COR-L47 (cell line): Measurements from ENCODE around the gene HTRA1.

ENCODE experiments used
- DNase-seq: peaks from one replicate; lab custom pipeline; 2025; lab: John Stamatoyannopoulos, UW

The HTRA1 gene

GRCh38 chr10:122515588-122516231, 54.4 kb downstream of the HTRA1 start:
- DNase-seq = no peak

GRCh38 chr10:122516734-122517133, 55.4 kb downstream of the HTRA1 start:
- no peak for DNase-seq

- no peak for DNase-seq
Observed at GRCh38 chr10:122519144-122519543, 57.8 kb downstream of the HTRA1 start.

GRCh38 chr10:122519873-122520272, 58.5 kb downstream of the HTRA1 start:
- DNase-seq = no peak

- no peak for DNase-seq
Observed at GRCh38 chr10:122521011-122521410, 59.7 kb downstream of the HTRA1 start.

- no peak for DNase-seq
Observed at GRCh38 chr10:122524811-122525210, 63.5 kb downstream of the HTRA1 start.

GRCh38 chr10:122525788-122526187, 64.4 kb downstream of the HTRA1 start:
- DNase-seq = no peak

- DNase-seq = no peak
Observed at GRCh38 chr10:122526892-122527291, 65.5 kb downstream of the HTRA1 start.

GRCh38 chr10:122530177-122530576, 68.8 kb downstream of the HTRA1 start:
- no peak for DNase-seq

GRCh38 chr10:122531261-122531660, 69.9 kb downstream of the HTRA1 start:
- no peak for DNase-seq

- no peak for DNase-seq
Observed at GRCh38 chr10:122531939-122532338, 70.6 kb downstream of the HTRA1 start.

GRCh38 chr10:122532601-122533296, 71.4 kb downstream of the HTRA1 start:
- DNase-seq = no peak

GRCh38 chr10:122537545-122537944, 76.2 kb downstream of the HTRA1 start:
- DNase-seq = no peak

- DNase-seq = no peak
Observed at GRCh38 chr10:122541541-122542002, 80.2 kb downstream of the HTRA1 start.

GRCh38 chr10:122543676-122544445, 82.5 kb downstream of the HTRA1 start:
- DNase-seq = no peak

- DNase-seq = no peak
Observed at GRCh38 chr10:122544493-122544892, 83.1 kb downstream of the HTRA1 start.

GRCh38 chr10:122546242-122546641, 84.9 kb downstream of the HTRA1 start:
- no peak for DNase-seq

GRCh38 chr10:122548407-122549085, 87.2 kb downstream of the HTRA1 start:
- no peak for DNase-seq

- no peak for DNase-seq
Observed at GRCh38 chr10:122549636-122550035, 88.3 kb downstream of the HTRA1 start.

GRCh38 chr10:122550427-122550826, 89.1 kb downstream of the HTRA1 start:
- no peak for DNase-seq

GRCh38 chr10:122550983-122551382, 89.6 kb downstream of the HTRA1 start:
- no peak for DNase-seq

GRCh38 chr10:122551450-122551849, 90.1 kb downstream of the HTRA1 start:
- no peak for DNase-seq
